Panc1 (cell line): ENCODE results near the gene MEAK7. TPM values are rescaled to one million over a fixed set of nuclear protein-coding genes. Genes with fewer than 3 reads are reported as not detected.

Experiments
- ATAC-seq: fragments of 200-7000 bp; cut with Tn5 transposase; 2 replicates; pipeline ENCODE4 v1.9.1; 2020; ENCODE audit warnings: mild to moderate bottlenecking, moderate library complexity
- BruUV-seq: library from RNA; stranded (reverse); fragments of 400-500 nt; replicated peaks from 2 replicates; lab custom pipeline; 2021; lab: Mats Ljungman, UMichigan
- CTCF ChIA-PET: fragments of 300-600 bp; sonication (Branson Sonifier 250); formaldehyde crosslinking; loops from one replicate; lab custom pipeline; 2022; ENCODE audit warnings: antibody characterized with exemption; lab: Charles Lee
- POLR2A ChIA-PET: fragments of 300-600 bp; sonication (Branson Sonifier 250); formaldehyde crosslinking; loops from one replicate; lab custom pipeline; 2022; ENCODE audit warnings: antibody characterized with exemption; lab: Charles Lee
- DNase-seq: peaks from one replicate; pipeline ENCODE4 v3.0.0-alpha.2; 2010; ENCODE audit warnings: low read depth, low spot score
- H3K27ac ChIP-seq: 2 replicates; pipeline ENCODE4 v1.5.1; 2011; ENCODE audit warnings: mild to moderate bottlenecking, low read length, inconsistent platforms
- H3K27me3 ChIP-seq: fragments of 200-500 bp; sonication (Bioruptor generic); 2 replicates; pipeline ENCODE4 v1.6.0; 2014; ENCODE audit warnings: low read length, inconsistent platforms; ENCODE audit not compliant: control insufficient read depth, insufficient read depth
- H3K36me3 ChIP-seq: fragments of 200-500 bp; sonication (Bioruptor generic); 2 replicates; pipeline ENCODE4 v1.5.1; 2014; ENCODE audit warnings: inconsistent platforms, mild to moderate bottlenecking, low read length, moderate library complexity; ENCODE audit not compliant: control insufficient read depth, insufficient read depth
- H3K4me1 ChIP-seq: 2 replicates; pipeline ENCODE4 v1.5.1; 2011; ENCODE audit warnings: inconsistent platforms, mild to moderate bottlenecking, low read length, moderate library complexity; ENCODE audit not compliant: control insufficient read depth, insufficient read depth
- H3K4me3 ChIP-seq, 2 experiments: 2 replicates each; pipeline ENCODE4 v1.5.1; 2011 to 2012; ENCODE audit warnings: low read depth in 2 of 2, low read length in 2 of 2, mild to moderate bottlenecking in 2 of 2, inconsistent platforms in 1 of 2, moderate library complexity in 1 of 2
- H3K9me3 ChIP-seq: fragments of 200-500 bp; sonication (Bioruptor generic); 2 replicates; pipeline ENCODE4 v1.5.1; 2014; ENCODE audit warnings: low read depth, mild to moderate bottlenecking, inconsistent platforms, low read length, moderate library complexity; ENCODE audit not compliant: control insufficient read depth, insufficient read depth
- POLR2AphosphoS5 ChIP-seq: IDR thresholded peaks from 2 replicates; pipeline ENCODE4 v1.6.1; 2012; ENCODE audit warnings: mild to moderate bottlenecking, low read depth, low read length, moderate library complexity
- SIN3A ChIP-seq: IDR thresholded peaks from 2 replicates; pipeline ENCODE4 v1.6.1; 2012; ENCODE audit warnings: low read depth, mild to moderate bottlenecking, low read length, moderate library complexity, borderline replicate concordance; ENCODE audit not compliant: insufficient read depth
- TCF7L2 ChIP-seq: IDR thresholded peaks from 2 replicates; pipeline ENCODE4 v1.6.1; 2011; ENCODE audit warnings: mild to moderate bottlenecking, low read depth, low read length, inconsistent platforms
- in situ Hi-C: cut with HindIII; loops from 2 replicates; pipeline ENCODE4 v1.10.0; 2016; ENCODE audit warnings: low sequenced_read_pairs, low pct_unique_long_range_greater_than_20kb
- intact Hi-C: fragments of 100-400 bp; cut with micrococcal nuclease; formaldehyde crosslinking; loops from one replicate; pipeline ENCODE4 v1.10.0; 2022; ENCODE audit not compliant: unreplicated experiment
- total RNA-seq: library from RNA; stranded (reverse); gene quantifications from one replicate; pipeline ENCODE4 v1.2.1, GENCODE V29; 2021; ENCODE audit not compliant: unreplicated experiment
- TF ChIP-seq, protein P1 (sequence below): fragments of 450-650 bp; IDR thresholded peaks from 2 replicates; pipeline ENCODE4 v1.5.1; 2017; ENCODE audit warnings: mild to moderate bottlenecking
- TF ChIP-seq, protein P2 (sequence below), 2 experiments: IDR thresholded peaks; 2 replicates each; pipeline ENCODE4 v1.6.1; 2011 to 2012; ENCODE audit warnings: low read depth in 2 of 2, control low read depth in 1 of 2, low read length in 1 of 2, mild to moderate bottlenecking in 1 of 2, moderate library complexity in 1 of 2; ENCODE audit not compliant: insufficient read depth in 1 of 2

MEAK7 gene
- total RNA-seq, 1 experiment from 2014 or later: 17.2 TPM

DNA sequence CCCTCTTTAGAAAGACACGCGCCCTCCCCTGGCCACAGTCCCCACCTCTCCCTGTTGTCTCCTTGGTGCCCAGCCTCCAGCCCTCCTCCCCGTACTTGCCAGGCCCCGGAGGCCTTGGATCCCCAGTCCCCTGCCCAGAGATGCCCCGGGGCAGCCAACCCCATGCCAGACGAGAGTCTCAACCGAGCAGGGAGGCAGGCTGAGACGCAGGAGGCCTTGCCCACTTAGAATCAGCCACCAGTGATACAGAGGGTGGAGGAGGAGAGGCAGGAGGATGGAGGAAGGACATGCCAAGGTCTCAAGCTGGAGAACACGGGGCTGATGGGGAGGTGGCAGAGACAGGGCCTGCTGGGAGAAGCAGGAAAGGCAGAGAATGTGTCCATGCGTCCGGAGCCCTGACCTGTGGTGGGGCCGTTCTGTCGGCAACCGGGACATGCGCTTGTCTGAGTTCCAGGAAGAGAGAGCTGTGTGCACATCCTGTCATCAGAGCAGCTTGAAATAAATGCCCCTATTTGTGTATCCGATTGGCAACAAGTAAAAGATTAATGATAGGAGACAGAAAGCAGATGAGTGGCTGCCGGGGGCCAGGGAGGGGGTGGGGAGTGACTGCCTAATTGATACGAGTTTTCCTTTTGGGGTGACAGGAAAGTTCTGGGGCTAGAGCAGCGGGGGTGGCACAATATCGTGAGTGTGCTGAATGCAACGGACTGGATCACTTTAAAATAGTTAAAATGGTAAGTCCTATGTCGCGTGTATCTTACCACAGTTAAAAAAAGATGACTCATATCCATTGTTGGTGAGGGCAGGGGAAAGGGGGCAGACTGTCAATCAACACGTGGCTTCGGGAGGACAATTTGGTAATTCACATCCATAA, 44.7 kb upstream of the MEAK7 start:
- in situ Hi-C loops (no loop called here), intact Hi-C loops (no loop called here)
- no peak; the same call in 1 of the 2 replicates for ATAC-seq
- ChIA-PET POLR2A (interaction anchor here (0.7 kb wide), 1 partner anchor 13 kb away, joined by 10 read pairs; no protein-coding TSS in a partner anchor), CTCF (no interaction called here)
- Histone ChIP-seq H3K9me3 (no peaks in the 10 kb centered on the region), H3K27me3 (no peaks in the 10 kb centered on the region), H3K36me3 (no peaks in the 10 kb centered on the region), H3K4me3 (no peak overlapping the region), H3K4me1 (peaks cover 7% of the 10 kb centered on the region), H3K27ac (no peak overlapping the region)
- no TSS peak for BruUV-seq
- DNase-seq: no peak
- TF ChIP-seq, protein P1, sequence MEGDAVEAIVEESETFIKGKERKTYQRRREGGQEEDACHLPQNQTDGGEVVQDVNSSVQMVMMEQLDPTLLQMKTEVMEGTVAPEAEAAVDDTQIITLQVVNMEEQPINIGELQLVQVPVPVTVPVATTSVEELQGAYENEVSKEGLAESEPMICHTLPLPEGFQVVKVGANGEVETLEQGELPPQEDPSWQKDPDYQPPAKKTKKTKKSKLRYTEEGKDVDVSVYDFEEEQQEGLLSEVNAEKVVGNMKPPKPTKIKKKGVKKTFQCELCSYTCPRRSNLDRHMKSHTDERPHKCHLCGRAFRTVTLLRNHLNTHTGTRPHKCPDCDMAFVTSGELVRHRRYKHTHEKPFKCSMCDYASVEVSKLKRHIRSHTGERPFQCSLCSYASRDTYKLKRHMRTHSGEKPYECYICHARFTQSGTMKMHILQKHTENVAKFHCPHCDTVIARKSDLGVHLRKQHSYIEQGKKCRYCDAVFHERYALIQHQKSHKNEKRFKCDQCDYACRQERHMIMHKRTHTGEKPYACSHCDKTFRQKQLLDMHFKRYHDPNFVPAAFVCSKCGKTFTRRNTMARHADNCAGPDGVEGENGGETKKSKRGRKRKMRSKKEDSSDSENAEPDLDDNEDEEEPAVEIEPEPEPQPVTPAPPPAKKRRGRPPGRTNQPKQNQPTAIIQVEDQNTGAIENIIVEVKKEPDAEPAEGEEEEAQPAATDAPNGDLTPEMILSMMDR: no peak
- no peak for TF ChIP-seq SIN3A

DNA sequence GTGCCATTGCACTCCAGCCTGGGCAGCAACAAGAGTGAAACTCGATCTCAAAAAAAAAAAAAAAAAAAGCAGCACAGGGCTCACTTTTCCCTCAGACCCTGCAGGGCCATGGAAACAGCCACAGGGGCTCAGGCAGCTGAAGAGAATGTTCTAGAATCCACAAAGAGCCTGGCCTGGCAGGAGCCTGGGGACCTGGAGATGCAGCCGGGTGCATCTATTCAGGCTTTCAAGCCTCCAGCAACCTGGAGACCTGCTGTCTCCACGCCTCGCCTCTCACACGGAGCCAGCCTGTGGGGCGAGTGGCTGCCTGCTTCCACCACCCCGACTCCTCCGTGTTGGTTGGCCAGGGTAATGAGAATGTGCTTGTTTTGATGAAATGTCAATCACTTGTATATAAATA, 44.0 kb upstream of the MEAK7 start:
- Histone ChIP-seq H3K27me3 (no peaks in the 10 kb centered on the region), H3K27ac (no peak overlapping the region), H3K9me3 (no peaks in the 10 kb centered on the region), H3K4me3 (no peak overlapping the region), H3K36me3 (no peaks in the 10 kb centered on the region), H3K4me1 (peaks cover 7% of the 10 kb centered on the region)
- intact Hi-C loops: no loop called here
- no TSS peak for BruUV-seq
- ChIA-PET CTCF (no interaction called here), POLR2A (no interaction called here)
- no peak; the same call in 1 of the 2 replicates for ATAC-seq
- DNase-seq: no peak
- TF ChIP-seq, protein P2, sequence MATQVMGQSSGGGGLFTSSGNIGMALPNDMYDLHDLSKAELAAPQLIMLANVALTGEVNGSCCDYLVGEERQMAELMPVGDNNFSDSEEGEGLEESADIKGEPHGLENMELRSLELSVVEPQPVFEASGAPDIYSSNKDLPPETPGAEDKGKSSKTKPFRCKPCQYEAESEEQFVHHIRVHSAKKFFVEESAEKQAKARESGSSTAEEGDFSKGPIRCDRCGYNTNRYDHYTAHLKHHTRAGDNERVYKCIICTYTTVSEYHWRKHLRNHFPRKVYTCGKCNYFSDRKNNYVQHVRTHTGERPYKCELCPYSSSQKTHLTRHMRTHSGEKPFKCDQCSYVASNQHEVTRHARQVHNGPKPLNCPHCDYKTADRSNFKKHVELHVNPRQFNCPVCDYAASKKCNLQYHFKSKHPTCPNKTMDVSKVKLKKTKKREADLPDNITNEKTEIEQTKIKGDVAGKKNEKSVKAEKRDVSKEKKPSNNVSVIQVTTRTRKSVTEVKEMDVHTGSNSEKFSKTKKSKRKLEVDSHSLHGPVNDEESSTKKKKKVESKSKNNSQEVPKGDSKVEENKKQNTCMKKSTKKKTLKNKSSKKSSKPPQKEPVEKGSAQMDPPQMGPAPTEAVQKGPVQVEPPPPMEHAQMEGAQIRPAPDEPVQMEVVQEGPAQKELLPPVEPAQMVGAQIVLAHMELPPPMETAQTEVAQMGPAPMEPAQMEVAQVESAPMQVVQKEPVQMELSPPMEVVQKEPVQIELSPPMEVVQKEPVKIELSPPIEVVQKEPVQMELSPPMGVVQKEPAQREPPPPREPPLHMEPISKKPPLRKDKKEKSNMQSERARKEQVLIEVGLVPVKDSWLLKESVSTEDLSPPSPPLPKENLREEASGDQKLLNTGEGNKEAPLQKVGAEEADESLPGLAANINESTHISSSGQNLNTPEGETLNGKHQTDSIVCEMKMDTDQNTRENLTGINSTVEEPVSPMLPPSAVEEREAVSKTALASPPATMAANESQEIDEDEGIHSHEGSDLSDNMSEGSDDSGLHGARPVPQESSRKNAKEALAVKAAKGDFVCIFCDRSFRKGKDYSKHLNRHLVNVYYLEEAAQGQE (IDR thresholded peaks at IDR 0.05; ENCODE audit: insufficient read depth in 1 of 2, low read depth in 2 of 2, low read length in 1 of 2): no peak
- TF ChIP-seq POLR2AphosphoS5: no peak
- TF ChIP-seq TCF7L2: no peak
- TF ChIP-seq SIN3A: no peak
- TF ChIP-seq, protein P1: no peak
- in situ Hi-C loops: no loop called here
